Measurements from ENCODE around the gene PLA2G4A. TPM values are rescaled to one million over a fixed set of nuclear protein-coding genes. Genes with fewer than 3 reads are reported as not detected.

PLA2G4A gene
- total RNA-seq, 1 donor = 12.3 TPM

- no peak for DNase-seq (ENCODE audit: insufficient read length, low spot score, missing footprints)
- Histone ChIP-seq H2AFZ (ENCODE audit: low read length) (peak overlapping the region; percentile 43), H3K4me3 (ENCODE audit: insufficient read depth, low read length) (no peak overlapping the region), H3K27me3 (ENCODE audit: insufficient read depth, low read length) (no peaks in the 10 kb centered on the region), H3K9me3 (ENCODE audit: low read depth, low read length) (no peaks in the 10 kb centered on the region), H3K4me1 (ENCODE audit: insufficient read depth, low read length) (no peaks in the 10 kb centered on the region), H3K4me2 (ENCODE audit: insufficient read depth, low read length) (no peak overlapping the region), H3K79me2 (ENCODE audit: insufficient read depth, low read length) (no peaks in the 10 kb centered on the region), H4K20me1 (ENCODE audit: insufficient read depth, low read length) (no peaks in the 10 kb centered on the region), H3K36me3 (ENCODE audit: insufficient read depth, low read length) (no peaks in the 10 kb centered on the region), H3K27ac (ENCODE audit: low read depth, low read length) (no peak overlapping the region)
- no peak for TF ChIP-seq CTCF (IDR thresholded peaks at IDR 0.05; ENCODE audit: extremely low read depth, low read depth, low read length)
Measured at GRCh38 chr1:186854102-186854501, 25.4 kb downstream of the PLA2G4A start.

DNA sequence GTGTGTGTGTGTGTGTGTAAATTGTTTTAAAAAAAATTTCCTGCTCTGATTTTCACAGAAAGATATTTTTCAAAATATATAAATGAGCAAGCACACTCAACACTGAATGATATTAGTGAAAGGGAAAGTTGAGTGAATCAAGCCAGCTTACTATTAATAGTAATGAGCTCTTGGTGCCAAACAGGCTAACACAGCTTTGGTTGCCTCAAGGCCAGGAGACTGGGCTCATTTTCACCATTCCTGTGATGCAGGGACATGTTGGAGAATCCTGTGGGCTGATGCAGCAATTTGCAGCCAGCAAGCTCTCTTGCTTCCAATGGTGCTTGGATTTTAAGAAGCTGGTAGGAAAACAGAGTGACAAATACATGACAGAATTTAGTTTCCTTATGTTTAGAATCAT lies 30.2 kb downstream of the PLA2G4A start:
- H3K36me3 ChIP-seq (ENCODE audit: insufficient read depth, low read length) = no peaks in the 10 kb centered on the region
- DNase-seq (ENCODE audit: insufficient read length, low spot score, missing footprints) = no peak
- no peak overlapping the region for H3K27ac ChIP-seq (ENCODE audit: low read depth, low read length)
- H3K4me2 ChIP-seq (ENCODE audit: insufficient read depth, low read length) = no peak overlapping the region
- no peaks in the 10 kb centered on the region for H3K79me2 ChIP-seq (ENCODE audit: insufficient read depth, low read length)
- no peaks in the 10 kb centered on the region for H3K4me1 ChIP-seq (ENCODE audit: insufficient read depth, low read length)
- no peaks in the 10 kb centered on the region for H3K27me3 ChIP-seq (ENCODE audit: insufficient read depth, low read length)
- no peaks in the 10 kb centered on the region for H4K20me1 ChIP-seq (ENCODE audit: insufficient read depth, low read length)
- H3K4me3 ChIP-seq (ENCODE audit: insufficient read depth, low read length) = no peak overlapping the region
- H3K9me3 ChIP-seq (ENCODE audit: low read depth, low read length) = no peaks in the 10 kb centered on the region
- no peak overlapping the region for H2AFZ ChIP-seq (ENCODE audit: low read length)
- TF ChIP-seq CTCF (IDR thresholded peaks at IDR 0.05; ENCODE audit: extremely low read depth, low read depth, low read length) = no peak

DNA sequence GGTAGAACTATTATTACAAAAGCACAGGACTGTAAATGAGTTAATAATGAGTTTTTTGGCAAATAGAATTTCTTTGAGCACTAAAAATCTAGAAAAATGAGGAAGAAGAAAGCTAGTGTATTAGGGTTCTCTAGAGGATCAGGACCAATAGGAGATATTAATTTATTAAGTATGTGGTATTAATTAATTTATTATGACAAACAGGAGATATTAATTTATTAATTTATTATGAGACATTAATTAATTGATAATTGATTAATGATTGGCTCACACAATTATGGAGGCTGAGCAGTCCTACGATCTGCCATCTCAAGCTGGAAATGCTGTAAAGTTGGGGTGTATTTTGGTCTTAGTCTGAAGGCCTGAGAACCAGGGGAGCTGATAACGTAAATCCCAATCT lies 31.2 kb downstream of the PLA2G4A start:
- Histone ChIP-seq H3K79me2 (ENCODE audit: insufficient read depth, low read length) (no peaks in the 10 kb centered on the region), H3K36me3 (ENCODE audit: insufficient read depth, low read length) (no peaks in the 10 kb centered on the region), H3K9me3 (ENCODE audit: low read depth, low read length) (no peaks in the 10 kb centered on the region), H3K4me1 (ENCODE audit: insufficient read depth, low read length) (no peaks in the 10 kb centered on the region), H2AFZ (ENCODE audit: low read length) (no peak overlapping the region), H4K20me1 (ENCODE audit: insufficient read depth, low read length) (no peaks in the 10 kb centered on the region), H3K27me3 (ENCODE audit: insufficient read depth, low read length) (no peaks in the 10 kb centered on the region), H3K4me2 (ENCODE audit: insufficient read depth, low read length) (no peak overlapping the region), H3K4me3 (ENCODE audit: insufficient read depth, low read length) (no peak overlapping the region), H3K27ac (ENCODE audit: low read depth, low read length) (no peak overlapping the region)
- TF ChIP-seq CTCF (IDR thresholded peaks at IDR 0.05; ENCODE audit: extremely low read depth, low read depth, low read length) = no peak
- DNase-seq (ENCODE audit: insufficient read length, low spot score, missing footprints) = no peak

DNA sequence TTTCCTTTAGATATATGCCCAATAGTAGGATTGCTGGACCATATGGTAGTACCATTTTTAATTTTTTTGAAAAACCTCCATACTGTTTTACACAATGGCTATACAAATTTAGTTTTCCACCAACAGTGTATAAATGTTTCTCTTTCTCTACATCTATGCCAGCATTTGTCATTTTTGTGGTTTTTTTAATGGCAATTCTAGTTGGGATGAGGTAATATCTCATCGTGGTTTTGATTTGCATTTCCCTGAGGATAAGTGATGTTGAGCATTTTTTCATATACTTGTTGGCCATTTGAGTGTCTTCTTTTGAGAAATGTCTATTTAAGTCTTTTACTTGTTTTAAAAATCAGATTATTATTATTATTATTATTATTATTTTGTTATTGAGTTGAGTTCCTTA lies 35.5 kb downstream of the PLA2G4A start:
- Histone ChIP-seq H3K27me3 (ENCODE audit: insufficient read depth, low read length) (no peaks in the 10 kb centered on the region), H3K36me3 (ENCODE audit: insufficient read depth, low read length) (no peaks in the 10 kb centered on the region), H3K9me3 (ENCODE audit: low read depth, low read length) (no peaks in the 10 kb centered on the region), H3K27ac (ENCODE audit: low read depth, low read length) (no peak overlapping the region), H4K20me1 (ENCODE audit: insufficient read depth, low read length) (no peaks in the 10 kb centered on the region), H3K4me1 (ENCODE audit: insufficient read depth, low read length) (peaks cover 3% of the 10 kb centered on the region), H2AFZ (ENCODE audit: low read length) (no peak overlapping the region), H3K79me2 (ENCODE audit: insufficient read depth, low read length) (no peaks in the 10 kb centered on the region), H3K4me3 (ENCODE audit: insufficient read depth, low read length) (no peak overlapping the region), H3K4me2 (ENCODE audit: insufficient read depth, low read length) (no peak overlapping the region)
- no peak for DNase-seq (ENCODE audit: insufficient read length, low spot score, missing footprints)
- TF ChIP-seq CTCF (IDR thresholded peaks at IDR 0.05; ENCODE audit: extremely low read depth, low read depth, low read length) = no peak

All from osteoblast (primary cell).